ENCODE results near the gene IFITM10.

Gene IFITM10

GRCh38 chr11:1741741-1742140 lies 8.7 kb downstream of the IFITM10 start:
- CTCF ChIA-PET: no interaction called here
- TF ChIP-seq ZNF670 (tag by site-specific recombination; IDR thresholded peaks at IDR 0.05; ENCODE audit: low read depth) (no peak), ZNF121 (tag by site-specific recombination; IDR thresholded peaks at IDR 0.05) (no peak), ZNF830 (tag by site-specific recombination; IDR thresholded peaks at IDR 0.05; ENCODE audit: low read depth) (no peak), ZNF792 (tag by site-specific recombination; IDR thresholded peaks at IDR 0.05) (no peak), ZNF621 (tag by site-specific recombination; IDR thresholded peaks at IDR 0.05) (no peak), ZNF571 (tag by site-specific recombination; IDR thresholded peaks at IDR 0.05) (no peak), KLF10 (tag by site-specific recombination; IDR thresholded peaks at IDR 0.05) (no peak)
- POLR2A ChIA-PET: no interaction called here
- Histone ChIP-seq H3K27ac (ENCODE audit: extremely low read depth, low read depth, low read length) (no peak overlapping the region), H3K36me3 (ENCODE audit: control insufficient read depth in 2 of 2, insufficient read depth in 1 of 2, low read length in 2 of 2) (no peaks in the 10 kb centered on the region), H3K9me3 (ENCODE audit: control insufficient read depth, insufficient read depth, low read depth, low read length) (no peaks in the 10 kb centered on the region), H3K4me3 (ENCODE audit: low read depth, low read length) (no peak overlapping the region), H3K4me1 (ENCODE audit: control insufficient read depth, insufficient read depth, low read length) (no peaks in the 10 kb centered on the region)

GRCh38 chr11:1740786-1741530 lies 9.4 kb downstream of the IFITM10 start:
- TF ChIP-seq ZNF426 (tag by site-specific recombination; IDR thresholded peaks at IDR 0.05) (no peak), ZNF157 (tag by site-specific recombination; IDR thresholded peaks at IDR 0.05) (no peak), ZFHX2 (tag by site-specific recombination; conservative IDR thresholded peaks at IDR 0.05) (0 out of 2 replicates have a peak, but pooled peaks have one; percentile 5), REST (tag by site-specific recombination; IDR thresholded peaks at IDR 0.05) (no peak), ZNF302 (tag by site-specific recombination; IDR thresholded peaks at IDR 0.05; ENCODE audit: low read depth) (no peak), ZNF704 (tag by site-specific recombination; IDR thresholded peaks at IDR 0.05) (no peak), ZNF280C (tag by site-specific recombination; IDR thresholded peaks at IDR 0.05) (no peak), ZNF473 (tag by site-specific recombination; IDR thresholded peaks at IDR 0.05) (no peak), HOXD13 (CRISPR knock-in tag; IDR thresholded peaks at IDR 0.05; ENCODE audit: borderline replicate concordance) (no peak), SCRT1 (tag by site-specific recombination; IDR thresholded peaks at IDR 0.05; ENCODE audit: borderline replicate concordance) (no peak), SCRT2 (tag by site-specific recombination; IDR thresholded peaks at IDR 0.05) (no peak), EGR2 (tag by site-specific recombination; IDR thresholded peaks at IDR 0.05; ENCODE audit: low read depth) (peak; percentile 24; the same call in 1 of the 2 replicates), PRDM2 (tag by site-specific recombination; IDR thresholded peaks at IDR 0.05; ENCODE audit: borderline replicate concordance) (no peak)
- H3K9me3 ChIP-seq (ENCODE audit: control insufficient read depth, insufficient read depth, low read depth, low read length): no peaks in the 10 kb centered on the region
- H3K27ac ChIP-seq (ENCODE audit: extremely low read depth, low read depth, low read length): no peak overlapping the region
- no peaks in the 10 kb centered on the region for H3K4me1 ChIP-seq (ENCODE audit: control insufficient read depth, insufficient read depth, low read length)
- ChIA-PET CTCF (interaction anchor here (1.2 kb wide), 1 partner anchor 47 kb away, joined by 3 read pairs; no protein-coding TSS in a partner anchor), POLR2A (no interaction called here)
- H3K36me3 ChIP-seq (ENCODE audit: control insufficient read depth in 2 of 2, insufficient read depth in 1 of 2, low read length in 2 of 2): no peaks in the 10 kb centered on the region
- H3K4me3 ChIP-seq (ENCODE audit: low read depth, low read length): no peak overlapping the region

Measured in HEK293 (cell line).